Measurements from ENCODE around the gene C3orf22.

Gene C3orf22

GRCh38 chr3:126546549-126547239 lies 12.0 kb downstream of the C3orf22 start:
- no peak for TF ChIP-seq CTCF (IDR thresholded peaks at IDR 0.05; ENCODE audit: insufficient read depth, missing control alignments)
- no peak for FAIRE-seq

GRCh38 chr3:126546013-126546412 lies 12.7 kb downstream of the C3orf22 start:
- no peak for FAIRE-seq
- TF ChIP-seq CTCF (IDR thresholded peaks at IDR 0.05; ENCODE audit: insufficient read depth, missing control alignments), result no peak
- DNase-seq (ENCODE audit: insufficient read length, low spot score), result no peak

More at GRCh38 chr3:126546549-126547239, 12.0 kb downstream of the C3orf22 start:
- no peak for DNase-seq (ENCODE audit: insufficient read length, low spot score)

GRCh38 chr3:126545544-126545943 lies 13.2 kb downstream of the C3orf22 start:
- no peak for FAIRE-seq
- no peak for TF ChIP-seq CTCF (IDR thresholded peaks at IDR 0.05; ENCODE audit: insufficient read depth, missing control alignments)
- no peak for DNase-seq (ENCODE audit: insufficient read length, low spot score)

- DNase-seq (ENCODE audit: insufficient read length, low spot score), result no peak
- no peak for TF ChIP-seq CTCF (IDR thresholded peaks at IDR 0.05; ENCODE audit: insufficient read depth, missing control alignments)
- FAIRE-seq, result no peak
Observed at GRCh38 chr3:126544596-126545281, 14.0 kb downstream of the C3orf22 start.

GRCh38 chr3:126543457-126544061 lies 15.2 kb downstream of the C3orf22 start:
- FAIRE-seq (no peak), DNase-seq (ENCODE audit: insufficient read length, low spot score) (no peak)
- no peak for TF ChIP-seq CTCF (IDR thresholded peaks at IDR 0.05; ENCODE audit: insufficient read depth, missing control alignments)

- DNase-seq (ENCODE audit: insufficient read length, low spot score) (no peak), FAIRE-seq (no peak)
- no peak for TF ChIP-seq CTCF (IDR thresholded peaks at IDR 0.05; ENCODE audit: insufficient read depth, missing control alignments)
Observed at GRCh38 chr3:126542340-126543241, 16.1 kb downstream of the C3orf22 start.
